Measurements from ENCODE around the gene CD27. TPM values are rescaled to one million over a fixed set of nuclear protein-coding genes. Genes with fewer than 3 reads are reported as not detected.
A peak's percentile ranks its signal among the peaks of the same experiment; 100 is the strongest.

Gene CD27
- total and polyA plus RNA-seq, 2 donors (not counting 1 experiment from before 2014, with no cell fraction given), result 0.06 to 0.17 TPM

- TF ChIP-seq, protein P1, sequence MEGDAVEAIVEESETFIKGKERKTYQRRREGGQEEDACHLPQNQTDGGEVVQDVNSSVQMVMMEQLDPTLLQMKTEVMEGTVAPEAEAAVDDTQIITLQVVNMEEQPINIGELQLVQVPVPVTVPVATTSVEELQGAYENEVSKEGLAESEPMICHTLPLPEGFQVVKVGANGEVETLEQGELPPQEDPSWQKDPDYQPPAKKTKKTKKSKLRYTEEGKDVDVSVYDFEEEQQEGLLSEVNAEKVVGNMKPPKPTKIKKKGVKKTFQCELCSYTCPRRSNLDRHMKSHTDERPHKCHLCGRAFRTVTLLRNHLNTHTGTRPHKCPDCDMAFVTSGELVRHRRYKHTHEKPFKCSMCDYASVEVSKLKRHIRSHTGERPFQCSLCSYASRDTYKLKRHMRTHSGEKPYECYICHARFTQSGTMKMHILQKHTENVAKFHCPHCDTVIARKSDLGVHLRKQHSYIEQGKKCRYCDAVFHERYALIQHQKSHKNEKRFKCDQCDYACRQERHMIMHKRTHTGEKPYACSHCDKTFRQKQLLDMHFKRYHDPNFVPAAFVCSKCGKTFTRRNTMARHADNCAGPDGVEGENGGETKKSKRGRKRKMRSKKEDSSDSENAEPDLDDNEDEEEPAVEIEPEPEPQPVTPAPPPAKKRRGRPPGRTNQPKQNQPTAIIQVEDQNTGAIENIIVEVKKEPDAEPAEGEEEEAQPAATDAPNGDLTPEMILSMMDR (conservative IDR thresholded peaks at IDR 0.05 in 1 of 2, IDR thresholded peaks at IDR 0.05 in 1 of 2; ENCODE audit: low read depth in 1 of 2, low read length in 2 of 2), result no peak
- TF ChIP-seq EZH2 (IDR thresholded peaks at IDR 0.05; ENCODE audit: low read length, missing control alignments), result no peak
- no peak for DNase-seq (ENCODE audit: low read depth in 2 of 2)
- peaks cover 12% of the 10 kb centered on the region for H3K4me1 ChIP-seq (ENCODE audit: control insufficient read depth, extremely low read depth, insufficient read depth, low read length)
- no peak overlapping the region for H3K9ac ChIP-seq (ENCODE audit: insufficient read depth, low read length)
- peak overlapping the region in 2 of 4 experiments; percentile 69 to 81 for H3K4me3 ChIP-seq (replicated peaks in 1 of 4; ENCODE audit: control extremely low read depth in 1 of 4, insufficient read depth in 1 of 4, low read depth in 3 of 4, low read length in 4 of 4)
- no peaks in the 10 kb centered on the region for H3K27me3 ChIP-seq (ENCODE audit: control insufficient read depth, insufficient read depth, low read length)
- H3K9me3 ChIP-seq (ENCODE audit: control insufficient read depth, insufficient read depth, low read depth, low read length), result no peaks in the 10 kb centered on the region
- H3K79me2 ChIP-seq (ENCODE audit: control insufficient read depth, insufficient read depth, low read length), result peaks cover 10% of the 10 kb centered on the region
- H2AFZ ChIP-seq (ENCODE audit: low read length), result no peak overlapping the region
- peak overlapping the region; percentile 100 for H3K4me2 ChIP-seq (ENCODE audit: extremely low read depth, insufficient read depth, low read length)
- no peaks in the 10 kb centered on the region for H4K20me1 ChIP-seq (ENCODE audit: control insufficient read depth, extremely low read depth, insufficient read depth, low read length)
- H3K27ac ChIP-seq (ENCODE audit: insufficient read depth, low read length), result peak overlapping the region; percentile 87
- H3K36me3 ChIP-seq (ENCODE audit: control insufficient read depth, insufficient read depth, low read length), result peaks cover 9% of the 10 kb centered on the region
Observed at GRCh38 chr12:6452944-6453630, 8.3 kb downstream of the CD27 start.

GRCh38 chr12:6457220-6457945 is 12.6 kb downstream of the CD27 start:
- peaks cover 2% of the 10 kb centered on the region for H3K4me1 ChIP-seq (ENCODE audit: control insufficient read depth, extremely low read depth, insufficient read depth, low read length)
- no peaks in the 10 kb centered on the region for H3K27me3 ChIP-seq (ENCODE audit: control insufficient read depth, insufficient read depth, low read length)
- peaks cover 22% of the 10 kb centered on the region for H3K36me3 ChIP-seq (ENCODE audit: control insufficient read depth, insufficient read depth, low read length)
- H2AFZ ChIP-seq (ENCODE audit: low read length), result no peak overlapping the region
- H3K9me3 ChIP-seq (ENCODE audit: control insufficient read depth, insufficient read depth, low read depth, low read length), result no peaks in the 10 kb centered on the region
- H3K79me2 ChIP-seq (ENCODE audit: control insufficient read depth, insufficient read depth, low read length), result no peaks in the 10 kb centered on the region
- H3K9ac ChIP-seq (ENCODE audit: insufficient read depth, low read length), result no peak overlapping the region
- no peak for DNase-seq (ENCODE audit: low read depth in 2 of 2)
- no peak for TF ChIP-seq EZH2 (IDR thresholded peaks at IDR 0.05; ENCODE audit: low read length, missing control alignments)
- TF ChIP-seq, protein P1 (conservative IDR thresholded peaks at IDR 0.05 in 1 of 2, IDR thresholded peaks at IDR 0.05 in 1 of 2; ENCODE audit: low read depth in 1 of 2, low read length in 2 of 2), result no peak
- H3K4me2 ChIP-seq (ENCODE audit: extremely low read depth, insufficient read depth, low read length), result no peak overlapping the region
- no peak overlapping the region for H3K27ac ChIP-seq (ENCODE audit: insufficient read depth, low read length)
- no peak overlapping the region for H3K4me3 ChIP-seq (replicated peaks in 1 of 4; ENCODE audit: control extremely low read depth in 1 of 4, insufficient read depth in 1 of 4, low read depth in 3 of 4, low read length in 4 of 4)
- H4K20me1 ChIP-seq (ENCODE audit: control insufficient read depth, extremely low read depth, insufficient read depth, low read length), result no peaks in the 10 kb centered on the region

- no peak overlapping the region for H3K27ac ChIP-seq (ENCODE audit: insufficient read depth, low read length)
- no peaks in the 10 kb centered on the region for H3K9me3 ChIP-seq (ENCODE audit: control insufficient read depth, insufficient read depth, low read depth, low read length)
- no peaks in the 10 kb centered on the region for H4K20me1 ChIP-seq (ENCODE audit: control insufficient read depth, extremely low read depth, insufficient read depth, low read length)
- no peaks in the 10 kb centered on the region for H3K79me2 ChIP-seq (ENCODE audit: control insufficient read depth, insufficient read depth, low read length)
- H3K4me3 ChIP-seq (replicated peaks in 1 of 4; ENCODE audit: control extremely low read depth in 1 of 4, insufficient read depth in 1 of 4, low read depth in 3 of 4, low read length in 4 of 4), result no peak overlapping the region
- TF ChIP-seq EZH2 (IDR thresholded peaks at IDR 0.05; ENCODE audit: low read length, missing control alignments), result no peak
- TF ChIP-seq, protein P1 (conservative IDR thresholded peaks at IDR 0.05 in 1 of 2, IDR thresholded peaks at IDR 0.05 in 1 of 2; ENCODE audit: low read depth in 1 of 2, low read length in 2 of 2), result no peak
- no peak overlapping the region for H3K9ac ChIP-seq (ENCODE audit: insufficient read depth, low read length)
- no peak overlapping the region for H2AFZ ChIP-seq (ENCODE audit: low read length)
- DNase-seq (ENCODE audit: low read depth in 2 of 2), result no peak
- H3K4me1 ChIP-seq (ENCODE audit: control insufficient read depth, extremely low read depth, insufficient read depth, low read length), result no peaks in the 10 kb centered on the region
- no peak overlapping the region for H3K4me2 ChIP-seq (ENCODE audit: extremely low read depth, insufficient read depth, low read length)
- peaks cover 27% of the 10 kb centered on the region for H3K36me3 ChIP-seq (ENCODE audit: control insufficient read depth, insufficient read depth, low read length)
- H3K27me3 ChIP-seq (ENCODE audit: control insufficient read depth, insufficient read depth, low read length), result no peaks in the 10 kb centered on the region
Observed at GRCh38 chr12:6458281-6459003, 13.7 kb downstream of the CD27 start.
